Ammon's horn (tissue), 1 donor: ENCODE results near the gene BHMT2.

Experiments used
- DNase-seq: peaks from one replicate; pipeline ENCODE4 v3.0.0-alpha.2; 2016; ENCODE audit warnings: low spot score

The BHMT2 gene, protein sequence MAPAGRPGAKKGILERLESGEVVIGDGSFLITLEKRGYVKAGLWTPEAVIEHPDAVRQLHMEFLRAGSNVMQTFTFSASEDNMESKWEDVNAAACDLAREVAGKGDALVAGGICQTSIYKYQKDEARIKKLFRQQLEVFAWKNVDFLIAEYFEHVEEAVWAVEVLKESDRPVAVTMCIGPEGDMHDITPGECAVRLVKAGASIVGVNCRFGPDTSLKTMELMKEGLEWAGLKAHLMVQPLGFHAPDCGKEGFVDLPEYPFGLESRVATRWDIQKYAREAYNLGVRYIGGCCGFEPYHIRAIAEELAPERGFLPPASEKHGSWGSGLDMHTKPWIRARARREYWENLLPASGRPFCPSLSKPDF

DNA sequence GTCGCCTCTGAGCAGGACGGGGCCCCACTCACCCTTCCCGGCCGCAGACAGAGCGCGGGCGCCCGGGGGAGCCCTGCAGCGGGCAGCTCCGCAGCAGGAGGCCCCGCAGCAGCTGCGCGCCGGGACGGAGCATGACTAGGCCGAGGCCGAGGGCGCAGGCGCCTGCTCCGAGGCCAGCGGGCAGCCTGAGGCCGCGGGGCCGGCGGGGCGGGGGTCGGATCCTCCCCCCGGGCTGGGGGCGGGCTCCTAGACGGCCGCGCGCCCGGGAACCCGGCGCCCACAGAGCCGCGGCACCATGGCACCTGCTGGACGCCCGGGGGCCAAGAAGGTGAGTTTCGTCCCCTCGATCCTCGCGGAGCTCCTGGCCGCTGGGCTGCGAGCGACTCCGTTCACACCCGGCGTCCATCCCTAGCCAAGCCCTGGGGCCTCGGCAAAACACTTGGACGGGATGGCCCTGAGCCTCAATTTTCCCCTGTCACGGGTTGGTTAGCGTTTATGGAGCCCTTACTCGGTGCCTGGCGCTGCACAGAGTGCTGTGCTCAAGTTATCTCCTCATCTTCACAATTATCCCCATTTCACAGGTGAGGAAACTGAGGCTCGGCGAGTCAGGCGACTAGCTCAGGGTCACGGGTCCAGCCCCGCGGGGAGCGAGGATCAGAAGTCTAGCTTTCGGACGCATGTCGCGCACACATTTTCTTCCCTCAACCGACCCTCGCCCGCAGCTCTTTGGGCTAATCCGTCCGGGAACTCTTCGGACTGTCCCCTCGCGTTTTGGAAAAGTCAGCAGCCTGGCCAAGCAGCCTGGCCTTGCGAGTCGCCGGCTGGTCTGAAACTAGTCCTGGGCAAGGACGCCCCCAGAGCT lies at the start of gene BHMT2, which contains the start of gene DMGDH:
Gene BHMT2, plus strand, starts transcription at position 280 of the 862 bp plus-strand sequence. Its CDS starts 16 bp downstream, at position 296.
Gene DMGDH, minus strand, starts transcription at position 187 of the 862 bp plus-strand sequence. Its CDS starts 54 bp downstream, at position 133.
- no peak for DNase-seq

DNA sequence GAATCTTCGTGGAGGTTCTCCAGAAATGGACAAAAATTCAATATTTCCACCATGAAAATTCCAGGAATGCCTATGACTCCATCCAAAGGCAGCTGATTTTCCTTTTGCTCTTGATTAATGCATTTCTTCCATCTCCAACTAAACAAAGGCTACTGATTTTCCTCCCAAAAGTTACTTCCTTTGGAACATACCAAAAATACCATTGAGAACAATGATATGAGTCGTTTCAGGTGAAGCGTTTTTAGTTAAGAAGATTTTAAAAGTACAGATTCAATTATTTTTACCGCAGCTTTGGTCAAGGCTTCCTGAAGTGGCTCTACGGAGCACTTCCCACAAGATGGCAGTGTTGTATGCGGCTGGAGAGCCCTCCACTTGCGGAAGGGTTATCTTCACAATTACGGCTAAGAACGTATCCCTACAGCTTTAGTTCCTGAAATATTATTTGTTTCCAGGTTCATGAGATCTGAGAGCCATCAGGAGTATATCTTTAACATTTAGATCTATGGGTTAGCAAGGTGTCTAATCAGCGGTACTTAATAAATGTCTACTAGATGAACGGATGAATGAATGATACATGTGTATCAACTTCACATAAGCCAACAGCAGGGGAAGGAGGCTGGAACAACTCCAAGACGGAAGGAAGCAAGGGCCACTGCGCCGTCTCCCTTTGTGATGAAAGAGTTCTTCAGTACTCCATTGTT lies 48.6 kb upstream of the BHMT2 start:
- peak; percentile 83 for DNase-seq

DNA sequence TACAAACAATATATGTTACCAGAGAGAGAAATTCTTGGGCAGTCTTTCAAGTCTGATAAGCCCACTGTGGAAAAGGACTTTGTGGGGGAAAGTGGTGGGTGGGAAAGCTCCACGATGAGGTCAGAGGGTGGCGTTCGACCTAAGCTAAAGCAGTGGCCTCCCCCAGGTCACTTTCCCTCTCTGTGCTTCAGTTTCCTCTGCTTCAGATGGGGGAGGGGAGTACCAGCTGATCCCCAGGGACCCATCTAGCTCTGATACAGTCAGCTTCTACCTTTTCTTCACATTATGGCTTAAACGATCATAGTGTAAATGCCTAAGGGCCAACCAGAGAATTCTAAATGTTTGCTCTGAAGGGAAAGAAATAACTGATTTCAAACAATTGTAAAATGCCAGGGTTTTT lies 47.8 kb upstream of the BHMT2 start:
- no peak for DNase-seq

DNA sequence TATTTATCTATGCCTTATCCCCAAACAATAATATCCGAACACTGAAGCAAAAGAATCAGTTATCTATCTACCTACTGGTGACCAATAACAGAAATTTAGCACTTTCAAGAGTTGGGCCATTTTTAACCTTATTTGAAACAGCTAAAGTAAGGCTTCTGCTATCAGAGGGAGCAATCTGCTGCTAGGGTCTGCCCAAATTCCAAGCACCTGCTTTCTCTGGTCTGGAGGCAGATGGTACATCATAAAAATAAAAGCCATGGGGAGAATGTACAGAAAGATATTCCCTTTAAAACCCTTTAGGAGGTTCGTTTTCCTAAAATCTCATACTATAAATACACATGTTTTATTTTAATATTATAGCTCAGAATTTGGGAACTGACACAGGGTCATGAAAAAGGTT lies 46.8 kb upstream of the BHMT2 start:
- DNase-seq = no peak

DNA sequence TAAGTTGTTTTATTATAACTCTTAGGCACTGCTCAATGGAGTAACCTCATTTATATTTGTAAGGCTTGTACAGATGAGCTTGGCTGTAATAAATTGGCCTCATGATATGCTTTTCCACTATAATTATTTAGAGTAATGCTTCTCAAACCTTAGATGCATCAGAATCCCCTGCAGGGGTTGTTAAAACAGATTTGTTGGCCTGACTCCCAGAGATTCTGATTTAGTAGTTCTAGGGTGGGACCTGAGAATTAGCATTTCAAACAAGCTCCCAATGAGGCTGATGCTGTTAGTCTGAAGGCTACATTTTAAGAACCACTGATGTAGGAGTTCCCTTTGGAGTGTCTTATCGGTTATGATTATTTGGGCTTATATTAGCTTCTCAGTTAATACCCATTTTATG lies 46.2 kb upstream of the BHMT2 start:
- no peak for DNase-seq

DNA sequence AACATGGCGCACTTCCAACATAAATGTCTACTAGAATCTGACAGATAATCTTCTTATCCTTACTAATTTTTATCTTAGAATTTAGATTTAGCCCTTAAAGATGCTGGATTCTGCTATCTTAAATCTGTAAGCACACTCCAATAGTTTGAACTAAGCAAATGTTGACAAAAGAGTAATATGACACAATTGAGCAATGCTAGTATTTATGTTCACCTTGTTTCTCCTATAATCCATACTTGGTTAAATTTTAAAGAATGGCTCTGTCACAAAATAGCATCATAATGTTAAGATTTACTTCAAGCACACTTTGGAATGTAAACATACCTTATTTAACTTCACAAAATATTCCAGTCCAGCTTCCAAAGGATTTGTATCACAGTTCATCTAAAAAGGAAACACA lies 45.6 kb upstream of the BHMT2 start:
- DNase-seq = no peak

DNA sequence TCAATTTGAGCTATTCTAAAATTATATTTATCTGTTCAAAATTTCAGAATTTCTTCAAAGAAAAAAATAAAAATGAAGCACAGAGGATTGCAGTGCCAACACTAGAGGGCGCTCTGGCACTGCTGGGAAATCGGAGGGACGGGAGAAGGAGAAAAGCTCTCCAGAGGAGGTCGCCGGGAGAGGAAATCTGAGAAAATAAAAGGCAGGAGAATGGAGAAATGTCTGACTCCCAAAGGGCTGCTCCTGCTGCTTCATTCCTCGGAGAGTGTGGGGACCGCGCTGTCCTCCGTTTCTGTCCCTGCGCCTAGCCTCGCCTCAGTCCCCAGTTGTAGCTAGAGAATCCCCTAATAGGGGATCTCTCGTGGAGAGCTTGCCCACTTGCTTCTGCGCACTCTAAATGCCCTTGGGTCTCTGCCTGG lies 44.5 kb upstream of the BHMT2 start:
- DNase-seq = peak; percentile 72

DNA sequence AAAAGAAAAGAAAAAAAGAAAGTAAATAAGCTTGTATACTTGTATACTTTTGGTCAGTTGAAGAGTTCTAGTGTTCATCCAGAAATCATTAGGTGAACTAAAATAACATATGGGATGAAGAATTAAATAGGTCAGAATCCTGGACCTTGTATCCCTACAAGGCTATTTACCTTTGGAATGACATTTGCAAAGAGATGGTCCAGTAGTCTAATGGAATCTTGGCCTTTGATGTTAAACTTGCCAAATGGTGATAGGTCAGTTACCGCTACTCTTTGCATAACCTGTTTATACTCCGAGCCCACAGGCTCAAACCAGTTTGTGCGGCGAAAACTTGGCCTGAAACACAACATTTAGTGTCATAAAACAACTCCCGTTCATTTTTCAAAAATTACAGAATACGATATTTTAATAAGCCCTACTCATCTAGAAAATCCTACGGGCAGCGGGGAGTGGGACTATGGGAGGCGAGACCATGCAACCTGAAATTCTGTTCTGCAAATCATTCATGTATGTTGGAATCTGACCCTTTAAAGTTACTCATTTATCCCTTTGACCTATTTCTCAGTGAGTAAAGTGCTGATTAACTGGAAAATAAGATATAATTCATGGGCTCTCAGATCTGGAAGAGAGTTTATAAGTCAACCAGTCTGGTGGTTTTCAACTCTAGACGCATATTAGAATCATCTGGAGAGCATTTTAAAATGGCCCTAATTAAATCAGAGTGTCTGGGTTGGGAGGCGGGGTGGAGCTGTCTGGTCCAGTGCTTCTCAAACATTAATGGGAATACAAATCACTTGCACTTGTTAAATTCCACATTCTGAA lies 38.7 kb upstream of the BHMT2 start:
- no peak for DNase-seq

DNA sequence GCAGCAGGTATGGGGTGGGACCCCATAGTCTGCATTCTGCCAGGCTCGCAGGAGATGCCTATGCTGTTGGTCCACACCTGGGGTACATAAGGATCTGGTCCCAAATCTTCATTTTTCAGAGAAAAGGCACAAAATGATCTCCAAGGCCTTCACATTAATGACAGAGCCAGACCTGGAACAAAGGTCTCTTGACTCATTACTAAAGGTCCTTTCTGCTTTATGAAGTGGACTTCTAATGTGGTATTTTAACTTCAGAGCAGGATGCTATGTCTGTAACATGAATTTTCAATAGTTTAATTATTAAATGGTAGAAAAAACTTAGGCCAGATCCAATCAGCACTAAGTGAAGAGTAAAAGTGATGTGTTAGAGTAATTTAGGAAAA lies 38.1 kb upstream of the BHMT2 start:
- DNase-seq = no peak

DNA sequence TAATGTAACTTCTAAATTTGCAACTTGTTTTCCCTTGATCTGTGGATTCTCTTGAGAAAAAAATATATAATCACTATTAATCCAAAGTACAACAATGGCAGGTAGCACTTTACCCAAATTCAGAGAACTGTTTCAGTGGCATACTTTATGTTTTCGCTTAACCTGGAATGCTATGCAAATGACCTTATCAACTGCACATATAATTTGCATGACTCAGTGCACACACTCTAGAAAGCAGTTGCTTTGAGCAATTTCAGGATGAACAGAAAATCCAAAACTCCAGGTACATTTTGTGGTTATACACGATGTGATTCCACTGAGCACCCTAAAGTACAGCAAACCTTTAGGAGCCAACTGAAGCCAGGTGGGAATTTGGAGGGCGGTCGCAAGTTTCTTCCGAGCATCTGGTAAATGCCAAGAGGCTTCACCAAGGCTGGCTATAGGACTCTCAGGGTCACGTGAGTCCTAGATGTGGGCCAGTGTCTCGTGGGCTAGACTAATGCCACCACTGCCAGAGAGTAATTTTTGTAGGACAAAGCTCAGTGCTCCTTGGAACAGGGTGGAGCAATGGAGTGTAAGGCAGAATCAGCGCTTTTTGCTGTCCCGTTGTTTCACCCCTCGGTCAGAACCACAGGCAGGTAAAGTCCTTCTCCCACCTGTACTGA lies 37.4 kb upstream of the BHMT2 start:
- DNase-seq = no peak

DNA sequence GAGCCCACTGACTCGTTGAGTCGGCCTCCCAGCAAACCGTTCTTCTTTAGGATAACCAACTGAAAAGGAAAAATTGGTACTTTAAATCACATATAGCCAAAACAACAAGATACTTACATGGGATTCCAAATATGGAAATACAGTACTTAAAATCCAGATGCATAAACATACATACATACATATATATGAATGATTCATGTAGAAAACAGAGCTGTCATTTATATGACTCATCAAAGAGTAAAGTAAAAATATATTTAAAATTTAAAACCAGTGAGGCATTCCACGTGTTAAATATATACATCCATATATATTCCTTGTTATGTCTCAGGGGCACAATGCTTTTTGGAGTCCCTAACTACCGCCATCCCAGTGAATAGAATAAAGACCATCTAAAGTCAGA lies 36.8 kb upstream of the BHMT2 start:
- DNase-seq = no peak

DNA sequence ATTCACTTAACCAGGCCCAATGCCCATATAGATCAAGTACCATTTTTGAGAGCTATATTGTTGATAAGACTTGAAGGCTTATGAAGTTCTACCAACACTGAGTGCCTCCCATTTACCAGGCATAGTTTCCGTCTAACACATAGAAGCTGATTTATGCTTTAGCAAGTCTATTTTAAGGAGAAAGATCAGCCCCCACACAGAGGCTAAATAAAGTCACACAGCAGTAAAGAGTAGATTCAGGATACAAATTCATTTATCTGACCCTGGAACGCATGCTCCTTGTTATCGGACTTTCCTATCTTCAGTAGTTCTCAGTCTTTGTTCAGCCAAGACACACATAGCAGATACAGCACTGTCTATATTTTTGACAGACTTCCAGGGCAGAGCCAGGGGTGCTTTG lies 34.3 kb upstream of the BHMT2 start:
- DNase-seq = no peak

DNA sequence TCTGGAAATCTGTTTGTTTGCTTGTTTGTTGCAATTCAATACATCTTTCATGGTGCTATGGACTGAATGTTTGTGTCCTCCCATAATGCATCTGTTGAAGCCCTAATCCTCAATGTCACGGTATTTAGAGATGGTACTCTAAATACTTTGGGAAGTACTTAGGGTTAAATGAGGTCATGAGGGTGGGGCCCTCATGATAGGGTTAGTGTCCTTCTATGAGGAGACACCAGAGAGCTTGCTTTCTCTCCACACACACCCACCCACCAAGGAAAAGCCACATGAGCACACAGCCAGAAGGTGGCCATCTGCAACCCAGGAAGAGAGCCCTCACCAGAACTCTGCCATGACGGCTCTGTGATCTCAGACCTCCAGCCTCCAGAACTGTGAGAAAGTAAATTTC lies 32.8 kb upstream of the BHMT2 start:
- no peak for DNase-seq

DNA sequence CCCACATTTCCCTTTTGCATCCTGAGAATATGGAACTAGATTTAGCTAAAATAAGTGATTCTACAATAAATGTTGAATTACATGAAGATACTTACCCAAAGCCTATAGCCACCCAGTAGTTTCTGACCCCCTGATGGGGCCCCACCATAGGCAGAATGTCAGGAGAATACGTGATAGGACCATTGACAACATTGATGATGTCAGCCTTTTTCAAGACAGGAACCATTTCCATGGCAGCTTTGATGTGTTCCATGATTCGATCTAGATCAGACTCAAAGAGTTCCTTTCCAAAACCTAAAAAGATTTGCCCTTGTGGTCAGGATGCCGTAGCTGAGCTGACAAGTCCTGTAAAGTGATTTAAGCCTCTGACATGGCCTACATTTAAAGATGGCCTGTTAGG lies 27.4 kb upstream of the BHMT2 start:
- no peak for DNase-seq

DNA sequence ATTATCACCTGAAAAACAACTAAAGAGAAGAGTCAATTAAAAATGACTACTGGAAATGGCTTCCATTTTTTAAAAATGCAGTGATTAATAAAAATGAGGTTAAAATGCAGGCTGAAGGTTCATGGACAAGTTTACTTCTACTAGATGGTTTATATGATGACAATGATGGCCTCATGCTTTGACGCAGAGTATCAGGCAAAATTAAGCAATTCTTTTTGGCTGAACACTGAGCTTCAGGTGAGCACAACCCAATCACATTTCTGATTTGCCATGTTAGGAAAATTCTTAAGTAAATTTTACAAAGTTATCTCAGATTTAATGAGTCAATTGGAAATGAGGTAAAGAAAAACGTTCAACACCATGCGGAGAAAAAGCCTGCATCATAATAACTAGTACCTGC lies 22.4 kb upstream of the BHMT2 start:
- no peak for DNase-seq

DNA sequence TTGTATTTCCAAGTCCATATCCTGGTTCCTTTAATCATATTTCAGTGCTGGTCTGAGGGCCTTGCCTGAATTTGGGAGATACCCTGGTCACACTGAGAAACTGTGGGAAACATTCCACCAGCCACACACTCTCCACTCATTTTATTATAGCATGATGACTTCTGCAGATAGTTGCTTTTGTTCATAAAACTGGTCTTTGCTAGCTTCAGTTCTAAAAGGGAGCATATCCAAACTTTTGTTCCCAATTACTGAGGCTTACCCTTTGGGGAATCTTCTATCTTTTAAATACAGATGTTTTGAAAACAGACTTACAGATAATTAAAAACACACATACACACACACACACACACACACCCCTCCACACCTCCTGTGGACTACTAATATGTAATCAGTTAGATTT lies 21.1 kb upstream of the BHMT2 start:
- no peak for DNase-seq

DNA sequence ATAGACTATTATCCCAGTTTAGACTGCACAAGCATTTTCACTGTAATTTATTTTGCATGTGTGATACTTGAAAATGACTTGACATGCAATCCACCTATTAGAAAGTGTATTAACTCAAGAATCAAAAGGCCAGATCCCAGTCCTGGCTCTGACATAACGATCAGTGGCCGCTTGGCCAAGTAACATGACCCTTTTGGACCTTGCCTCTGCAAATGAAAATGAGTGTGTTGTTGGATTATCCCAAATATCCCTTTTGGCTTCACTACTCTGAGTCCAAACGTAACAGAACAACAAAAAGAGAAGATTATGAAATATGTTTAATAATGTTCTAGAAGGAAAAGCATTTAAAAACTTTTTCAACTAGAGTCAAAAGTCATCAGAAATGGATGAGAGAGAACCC lies 19.1 kb upstream of the BHMT2 start:
- DNase-seq = no peak

DNA sequence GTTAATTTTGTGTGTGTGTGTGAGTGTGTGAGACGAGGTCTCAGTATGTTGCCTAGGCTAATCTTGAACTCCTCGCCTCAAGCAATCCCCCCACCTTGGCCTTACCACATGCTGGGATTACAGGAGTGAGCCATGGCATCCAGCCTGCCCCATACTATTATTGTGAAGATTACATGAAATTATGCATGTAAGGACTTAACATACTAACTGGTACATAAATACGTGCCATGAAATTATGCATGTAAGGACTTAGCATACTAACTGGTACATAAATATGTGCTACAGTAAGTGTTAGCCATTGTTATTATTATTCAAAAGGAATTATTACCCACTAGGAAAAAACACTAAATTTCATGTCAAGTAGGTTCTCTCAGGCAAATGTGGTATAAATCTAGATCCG lies 16.2 kb upstream of the BHMT2 start:
- no peak for DNase-seq

DNA sequence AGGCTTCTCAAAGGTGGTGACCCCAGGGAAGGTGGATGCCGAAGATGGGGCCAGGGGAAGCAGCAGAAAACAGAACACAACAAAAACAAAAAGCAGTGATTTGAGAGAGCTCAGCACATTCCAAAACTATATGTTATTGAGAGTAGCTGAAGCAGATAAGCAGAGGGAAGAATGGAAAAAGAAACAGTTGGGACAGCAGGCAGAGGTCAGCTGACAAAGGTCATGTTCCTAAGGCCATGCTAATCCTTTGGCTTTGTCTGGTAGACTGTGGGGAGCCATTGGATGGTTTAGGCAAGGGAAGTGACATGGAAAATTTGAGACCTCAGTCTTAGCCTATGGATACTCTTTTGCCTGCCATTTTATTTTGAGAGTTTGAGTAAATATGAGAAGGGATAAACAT lies 14.6 kb upstream of the BHMT2 start:
- DNase-seq = no peak

DNA sequence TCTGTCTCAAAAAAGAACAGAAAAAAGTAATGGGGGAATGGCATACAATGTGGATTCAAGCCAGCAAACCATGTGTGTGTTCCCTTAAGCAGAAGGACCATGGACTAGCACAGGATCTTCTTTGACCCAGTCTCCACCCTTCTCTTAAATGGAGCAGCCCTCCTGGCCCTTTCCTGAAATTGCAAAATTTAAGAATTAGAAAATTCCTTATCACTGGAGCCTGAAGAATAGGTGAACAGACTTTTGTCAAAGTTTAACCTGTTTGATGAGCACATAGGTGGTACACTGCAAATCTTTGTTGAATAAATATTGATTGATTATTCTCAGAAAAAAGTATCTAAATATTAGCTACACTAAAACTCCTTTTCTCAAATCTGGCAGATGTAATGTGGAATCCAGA lies 12.7 kb upstream of the BHMT2 start:
- no peak for DNase-seq

DNA sequence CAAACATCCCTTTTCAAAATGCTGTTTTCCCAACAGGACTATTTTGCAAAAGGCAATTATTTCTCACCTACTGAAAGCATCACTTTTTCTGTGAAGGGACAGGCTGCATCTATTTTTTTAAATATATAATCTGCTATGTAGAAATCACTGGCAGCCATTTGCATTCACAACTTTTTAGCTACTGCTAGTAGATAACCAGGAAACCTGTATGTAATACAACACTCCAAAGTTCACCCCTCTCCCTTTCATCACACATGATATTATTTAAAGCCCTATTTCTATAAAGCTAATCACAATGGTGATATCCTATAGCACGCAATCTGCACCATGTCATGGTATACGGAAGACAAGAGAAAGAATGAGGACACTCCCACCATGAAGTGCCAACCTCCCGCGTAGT lies 9.9 kb upstream of the BHMT2 start:
- no peak for DNase-seq
